HepG2 (cell line): Measurements from ENCODE around the gene LOX. TPM values are rescaled to one million over a fixed set of nuclear protein-coding genes. Genes with fewer than 3 reads are reported as not detected.

ENCODE experiments used
- ATAC-seq: fragments of 200-7000 bp; cut with Tn5 transposase; 3 replicates; pipeline ENCODE4 v1.9.1; 2020; ENCODE audit warnings: mild to moderate bottlenecking, moderate library complexity
- BruUV-seq: library from RNA; stranded (reverse); fragments of 400-500 nt; replicated peaks from 2 replicates; lab custom pipeline; 2021; lab: Mats Ljungman, UMichigan
- CTCF ChIA-PET: fragments of 300-600 bp; formaldehyde crosslinking; extraction: SDS; loops from one replicate; lab custom pipeline; 2021; ENCODE audit warnings: low total read pairs, inconsistent platforms, low intra/inter-chr PET ratio; lab: Yijun Ruan, JAX
- POLR2A ChIA-PET: fragments of 350-600 bp; sonication (Branson Sonifier 250); formaldehyde crosslinking; loops from one replicate; lab custom pipeline; 2020; ENCODE audit warnings: antibody characterized with exemption, inconsistent platforms; lab: Yijun Ruan, JAX
- DNase-seq: peaks from one replicate; pipeline ENCODE4 v3.0.0-alpha.2; 2015; ENCODE audit warnings: low spot score
- FAIRE-seq: peaks from 3 replicates; lab custom pipeline; 2011; peaks lifted over from hg19 to GRCh38; lab: Jason Lieb, UNC
- H2AFZ ChIP-seq: one replicate; pipeline ENCODE4 v1.6.1; 2011; ENCODE audit warnings: low read length, inconsistent platforms
- H3K27ac ChIP-seq: fragments of 300-600 bp; 3 replicates; pipeline ENCODE4 v1.8.0; 2011; ENCODE audit warnings: mixed run types, mild to moderate bottlenecking, mixed read lengths, low read length, inconsistent platforms; ENCODE audit not compliant: insufficient read depth; ENCODE audit errors: extremely low read length
- H3K27me3 ChIP-seq, 2 experiments: fragments of 200-600 bp in 1 of 2; 2 replicates in 1 of 2; 3 replicates in 1 of 2; pipeline versions ENCODE4 v1.6.0 to v1.8.0; 2011; ENCODE audit warnings: low read length in 2 of 2, mild to moderate bottlenecking in 2 of 2, moderate library complexity in 2 of 2, inconsistent platforms in 1 of 2; ENCODE audit not compliant: insufficient read depth in 2 of 2, control insufficient read depth in 1 of 2
- H3K36me3 ChIP-seq, 2 experiments: fragments of 200-600 bp in 1 of 2; replicated peaks in 1 of 2; 2 replicates in 1 of 2; 3 replicates in 1 of 2; pipeline versions ENCODE4 v1.5.1 to v1.8.0; 2011; ENCODE audit warnings: low read length in 2 of 2, inconsistent platforms in 1 of 2; ENCODE audit not compliant: insufficient read depth in 2 of 2, control insufficient read depth in 1 of 2
- H3K4me1 ChIP-seq: 2 replicates; pipeline ENCODE4 v1.5.1; 2012; ENCODE audit warnings: low read length, inconsistent platforms; ENCODE audit not compliant: insufficient read depth
- H3K4me2 ChIP-seq: 2 replicates; pipeline ENCODE4 v1.6.0; 2011; ENCODE audit warnings: low read depth, low read length, inconsistent platforms
- H3K4me3 ChIP-seq, 3 experiments: fragments of 200-600 bp in 1 of 3; sonication (generic), shearing (Covaris generic) in 1 of 3; replicated peaks in 1 of 3; 2 replicates each; pipeline ENCODE4 v1.5.1; 2011 to 2016; ENCODE audit warnings: low read length in 3 of 3, inconsistent platforms in 2 of 3, low read depth in 2 of 3, mild to moderate bottlenecking in 2 of 3, control low read depth in 1 of 3, mixed read lengths in 1 of 3; ENCODE audit not compliant: insufficient read depth in 1 of 3
- H3K79me2 ChIP-seq: one replicate; pipeline ENCODE4 v1.6.1; 2011; ENCODE audit warnings: low read length, inconsistent platforms; ENCODE audit not compliant: insufficient read depth
- H3K9ac ChIP-seq: 2 replicates; pipeline ENCODE4 v1.6.0; 2011; ENCODE audit warnings: mild to moderate bottlenecking, low read depth, low read length, inconsistent platforms; ENCODE audit not compliant: insufficient read depth
- H3K9me3 ChIP-seq: 2 replicates; pipeline ENCODE4 v1.5.1; 2012; ENCODE audit warnings: mild to moderate bottlenecking, low read length
- H4K20me1 ChIP-seq: 2 replicates; pipeline ENCODE4 v1.6.0; 2011; ENCODE audit warnings: inconsistent platforms, mild to moderate bottlenecking, low read length, moderate library complexity; ENCODE audit not compliant: insufficient read depth
- ADNP ChIP-seq: sonication (generic); formaldehyde crosslinking; IDR thresholded peaks from 2 replicates; pipeline ENCODE4 v1.4.0; 2020; ENCODE audit warnings: missing genetic modification reagents
- AKAP8 ChIP-seq: sonication (generic); formaldehyde crosslinking; IDR thresholded peaks from 2 replicates; pipeline ENCODE4 v1.5.1; 2020; ENCODE audit warnings: mild to moderate bottlenecking, missing genetic modification reagents
- ATF7 ChIP-seq, 2 experiments: fragments of 450-650 bp in 1 of 2; sonication (generic) in 1 of 2; formaldehyde crosslinking in 1 of 2; IDR thresholded peaks; 2 replicates each; pipeline versions ENCODE4 v1.4.0 to v1.6.1; 2016 to 2020; ENCODE audit warnings: antibody characterized with exemption in 1 of 2, mild to moderate bottlenecking in 1 of 2, missing genetic modification reagents in 1 of 2
- FOXK1 ChIP-seq: sonication (generic); formaldehyde crosslinking; IDR thresholded peaks from 2 replicates; pipeline ENCODE4 v1.4.0; 2020; ENCODE audit warnings: low read depth, missing genetic modification reagents, borderline replicate concordance
- HMGA1 ChIP-seq: sonication (generic); formaldehyde crosslinking; conservative IDR thresholded peaks from 2 replicates; pipeline ENCODE4 v1.4.0; 2020; ENCODE audit warnings: missing genetic modification reagents
- IRF9 ChIP-seq: sonication (generic); formaldehyde crosslinking; IDR thresholded peaks from 2 replicates; pipeline ENCODE4 v1.8.0; 2022; ENCODE audit warnings: missing genetic modification reagents, mild to moderate bottlenecking, borderline replicate concordance
- JARID2 ChIP-seq: sonication (generic); formaldehyde crosslinking; IDR thresholded peaks from 2 replicates; pipeline ENCODE4 v1.8.1; 2023; ENCODE audit warnings: missing genetic modification reagents, inconsistent platforms; ENCODE audit not compliant: insufficient replicate concordance
- KDM6A ChIP-seq: IDR thresholded peaks from 2 replicates; pipeline ENCODE4 v1.6.1; 2016; ENCODE audit warnings: low read depth
- POGZ ChIP-seq: sonication (generic); formaldehyde crosslinking; IDR thresholded peaks from 2 replicates; pipeline ENCODE4 v1.4.0; 2020; ENCODE audit warnings: mild to moderate bottlenecking, missing genetic modification reagents
- RORA ChIP-seq: sonication (generic); formaldehyde crosslinking; IDR thresholded peaks from 2 replicates; pipeline ENCODE4 v1.5.0; 2020; ENCODE audit warnings: mild to moderate bottlenecking, missing genetic modification reagents, moderate library complexity
- SOX13 ChIP-seq, 3 experiments: fragments of 450-650 bp in 1 of 3; sonication (generic) in 1 of 3; formaldehyde crosslinking in 1 of 3; IDR thresholded peaks in 2 of 3; conservative IDR thresholded peaks in 1 of 3; 2 replicates each; pipeline versions ENCODE4 v1.5.0 to v1.6.1; 2016 to 2020; ENCODE audit warnings: antibody characterized with exemption in 1 of 3, mild to moderate bottlenecking in 1 of 3, missing compliant biosample characterization in 1 of 3, missing genetic modification reagents in 1 of 3, moderate library complexity in 1 of 3
- THAP8 ChIP-seq: sonication (generic); formaldehyde crosslinking; IDR thresholded peaks from 2 replicates; pipeline ENCODE4 v1.5.1; 2020; ENCODE audit warnings: missing genetic modification reagents, mild to moderate bottlenecking, borderline replicate concordance
- TIGD3 ChIP-seq: sonication (generic); formaldehyde crosslinking; IDR thresholded peaks from 2 replicates; pipeline ENCODE4 v1.5.1; 2020; ENCODE audit warnings: mild to moderate bottlenecking, missing genetic modification reagents, borderline replicate concordance
- ZNF225 ChIP-seq: sonication (generic); formaldehyde crosslinking; IDR thresholded peaks from 2 replicates; pipeline ENCODE4 v1.4.0; 2020; ENCODE audit warnings: mild to moderate bottlenecking, missing genetic modification reagents
- ZNF3 ChIP-seq: IDR thresholded peaks from 2 replicates; pipeline ENCODE4 v1.7.0; 2017; ENCODE audit warnings: inconsistent platforms
- ZNF549 ChIP-seq: sonication (generic); formaldehyde crosslinking; IDR thresholded peaks from 2 replicates; pipeline ENCODE4 v1.5.0; 2020; ENCODE audit warnings: missing genetic modification reagents
- ZNF652 ChIP-seq: IDR thresholded peaks from 2 replicates; pipeline ENCODE4 v1.6.1; 2016; ENCODE audit warnings: low read depth, borderline replicate concordance
- ZSCAN31 ChIP-seq: sonication (generic); formaldehyde crosslinking; IDR thresholded peaks from 2 replicates; pipeline ENCODE4 v1.5.0; 2020; ENCODE audit warnings: low read depth, mild to moderate bottlenecking, missing genetic modification reagents
- WGBS: methylation state at CpG from one replicate; pipeline ENCODE4 v1.1.6; 2017; ENCODE audit warnings: low lambda C conversion rate; 5-methylcytosine and 5-hydroxymethylcytosine counted together
- in situ Hi-C: cut with HindIII; loops from 2 replicates; pipeline ENCODE4 v1.10.0; 2017; ENCODE audit warnings: low pct_unique_long_range_greater_than_20kb; ENCODE audit not compliant: extremely low pct_ligation_motif_present
- intact Hi-C: fragments of 100-400 bp; cut with micrococcal nuclease; formaldehyde crosslinking; loops from one replicate; pipeline ENCODE4 v1.10.0; 2022; ENCODE audit not compliant: unreplicated experiment
- polyA plus RNA-seq, 8 experiments: library from polyadenylated mRNA; depleted of rRNA in 3 of 8; stranded (reverse) in 7 of 8; unstranded in 1 of 8; fragments of >200 nt; fragmentation: Illumina TruSeq in 4 of 8; extraction: Trizol in 4 of 8; gene quantifications; 2 replicates each; pipeline versions ENCODE4 v1.2.1 to v1.2.3, GENCODE V29; 2011 to 2016; ENCODE audit warnings: low read depth in 4 of 8, missing spikeins in 1 of 8, mixed read lengths in 1 of 8; ENCODE audit not compliant: insufficient read depth in 1 of 8
- total RNA-seq, 5 experiments: library from RNA; depleted of rRNA; stranded (reverse); fragments of >200 nt; fragmentation: Illumina TruSeq; extraction: Trizol; gene quantifications; 2 replicates each; pipeline ENCODE4 v1.2.3, GENCODE V29; 2016; ENCODE audit warnings: low read depth in 1 of 5

The LOX gene
- total and polyA plus RNA-seq, 2 of the 13 experiments (the other 11 are each of a cell fraction or from before 2014, with no cell fraction given), result 0.73 to 173 TPM

- intact Hi-C loops, result no loop called here
- H3K4me2 ChIP-seq, result no peak overlapping the region
- WGBS, result 2% methylated on average over 3 of the region's 3 CpGs
- no peak overlapping the region for H3K27ac ChIP-seq
- no TSS peak for BruUV-seq
- no peak overlapping the region for H3K9ac ChIP-seq
- in situ Hi-C loops, result no loop called here
- ChIA-PET CTCF (no interaction called here), POLR2A (no interaction called here)
- H3K79me2 ChIP-seq, result no peaks in the 10 kb centered on the region
- ATAC-seq, result no peak
- no peaks in the 10 kb centered on the region; a peak in 1 of 5 replicates for H3K27me3 ChIP-seq
- no peaks in the 10 kb centered on the region for H3K4me1 ChIP-seq
- H3K4me3 ChIP-seq, result no peak overlapping the region
- H4K20me1 ChIP-seq, result no peaks in the 10 kb centered on the region
- H3K9me3 ChIP-seq, result no peaks in the 10 kb centered on the region
- H3K36me3 ChIP-seq, result no peaks in the 10 kb centered on the region
- TF ChIP-seq RORA (CRISPR knock-in tag) (no peak), THAP8 (CRISPR knock-in tag) (no peak), TIGD3 (CRISPR knock-in tag) (no peak), HMGA1 (CRISPR knock-in tag) (no peak), ADNP (no peak), JARID2 (no peak), POGZ (CRISPR knock-in tag) (no peak), ZSCAN31 (CRISPR knock-in tag) (no peak), ZNF3 (no peak), ZNF225 (CRISPR knock-in tag) (no peak), FOXK1 (CRISPR knock-in tag) (no peak), AKAP8 (CRISPR knock-in tag) (no peak), ZNF652 (CRISPR knock-in tag) (no peak), KDM6A (no peak), ZNF549 (CRISPR knock-in tag) (no peak), ATF7 (IDR thresholded peaks at IDR 0.05) (no peak), ATF7 (CRISPR knock-in tag; IDR thresholded peaks at IDR 0.05) (no peak), SOX13 (IDR thresholded peaks at IDR 0.05) (no peak), SOX13 (CRISPR knock-in tag; conservative IDR thresholded peaks at IDR 0.05 in 1 of 2, IDR thresholded peaks at IDR 0.05 in 1 of 2) (no peak), IRF9 (CRISPR knock-in tag) (no peak)
- no peak overlapping the region for H2AFZ ChIP-seq
- FAIRE-seq, result no peak
- DNase-seq, result no peak
These were observed 34.0 kb upstream of the LOX start for GRCh38 chr5:122112063-122112462.
